GM12873 (cell line): ENCODE measurements around the gene FBXL7.

Source experiments
- TF ChIP-seq, protein P1 (sequence below): IDR thresholded peaks from 2 replicates; pipeline ENCODE4 v1.5.1; 2012; ENCODE audit warnings: low read depth, mild to moderate bottlenecking, moderate library complexity, low read length, control low read depth; ENCODE audit not compliant: insufficient read depth; ENCODE audit errors: missing control alignments

Gene FBXL7

DNA sequence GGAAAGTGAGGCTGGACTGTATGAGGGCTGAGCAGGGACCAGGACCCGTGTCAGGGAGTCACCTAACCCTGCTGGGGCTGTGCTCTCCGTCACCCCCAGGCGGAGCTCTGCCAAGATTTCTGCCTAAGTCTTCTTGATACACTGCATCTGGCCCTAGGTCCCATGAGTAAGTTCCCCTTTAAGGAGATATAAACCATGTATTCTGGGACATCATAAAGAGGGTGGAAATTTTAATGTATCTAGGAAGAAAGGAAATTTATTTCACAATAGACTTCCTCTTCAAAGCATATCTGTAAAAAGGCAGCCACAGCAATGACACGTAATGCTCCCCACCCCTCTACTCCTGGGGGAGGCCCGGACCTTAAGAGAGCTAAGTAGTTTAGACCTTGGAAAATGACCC lies 183.4 kb downstream of the FBXL7 start:
- TF ChIP-seq, protein P1, sequence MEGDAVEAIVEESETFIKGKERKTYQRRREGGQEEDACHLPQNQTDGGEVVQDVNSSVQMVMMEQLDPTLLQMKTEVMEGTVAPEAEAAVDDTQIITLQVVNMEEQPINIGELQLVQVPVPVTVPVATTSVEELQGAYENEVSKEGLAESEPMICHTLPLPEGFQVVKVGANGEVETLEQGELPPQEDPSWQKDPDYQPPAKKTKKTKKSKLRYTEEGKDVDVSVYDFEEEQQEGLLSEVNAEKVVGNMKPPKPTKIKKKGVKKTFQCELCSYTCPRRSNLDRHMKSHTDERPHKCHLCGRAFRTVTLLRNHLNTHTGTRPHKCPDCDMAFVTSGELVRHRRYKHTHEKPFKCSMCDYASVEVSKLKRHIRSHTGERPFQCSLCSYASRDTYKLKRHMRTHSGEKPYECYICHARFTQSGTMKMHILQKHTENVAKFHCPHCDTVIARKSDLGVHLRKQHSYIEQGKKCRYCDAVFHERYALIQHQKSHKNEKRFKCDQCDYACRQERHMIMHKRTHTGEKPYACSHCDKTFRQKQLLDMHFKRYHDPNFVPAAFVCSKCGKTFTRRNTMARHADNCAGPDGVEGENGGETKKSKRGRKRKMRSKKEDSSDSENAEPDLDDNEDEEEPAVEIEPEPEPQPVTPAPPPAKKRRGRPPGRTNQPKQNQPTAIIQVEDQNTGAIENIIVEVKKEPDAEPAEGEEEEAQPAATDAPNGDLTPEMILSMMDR, result peak; percentile 34

DNA sequence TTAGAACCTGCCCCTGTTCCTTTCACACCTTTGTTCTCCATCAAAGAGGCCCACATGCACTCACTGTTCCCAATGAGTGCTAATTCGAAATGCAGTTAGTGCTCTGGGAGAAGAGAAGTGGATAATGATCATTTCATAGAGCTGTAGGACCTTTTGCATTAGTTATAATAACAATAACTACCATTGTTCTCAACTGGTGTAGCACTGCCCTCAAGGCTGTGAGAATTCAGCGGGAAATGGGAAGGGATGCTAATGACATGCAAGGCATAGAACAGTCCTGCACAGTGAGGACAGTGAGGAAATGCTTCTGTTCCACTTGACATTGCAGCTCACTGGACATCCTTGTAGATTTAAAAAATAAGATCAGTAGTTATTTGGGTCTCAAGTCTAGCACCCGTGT lies 187.4 kb downstream of the FBXL7 start:
- TF ChIP-seq, protein P1, result no peak

DNA sequence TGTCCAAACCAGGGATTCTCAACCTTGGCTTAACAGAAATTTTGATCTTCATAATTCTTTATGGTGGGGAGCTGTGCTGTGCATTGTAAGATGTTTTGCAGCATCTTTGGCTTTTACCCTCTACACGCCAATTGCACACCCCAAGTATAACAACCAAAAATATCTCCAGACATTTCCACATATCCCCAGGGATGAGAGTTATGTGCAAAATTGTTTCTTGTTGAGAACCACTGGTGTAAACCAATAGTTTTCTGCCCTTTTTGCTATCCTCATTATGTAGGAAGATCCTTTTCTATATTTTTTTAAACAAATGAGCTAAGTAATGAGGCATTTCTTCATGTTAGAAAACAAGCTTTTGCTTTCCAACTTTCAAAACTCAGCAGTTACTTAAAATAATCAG lies 189.9 kb downstream of the FBXL7 start:
- TF ChIP-seq, protein P1, result no peak

- TF ChIP-seq, protein P1, result no peak
These were observed 190.6 kb downstream of the FBXL7 start for GRCh38 chr5:15690611-15691010.

- TF ChIP-seq, protein P1, result no peak
These were observed 191.5 kb downstream of the FBXL7 start for GRCh38 chr5:15691521-15691920.

GRCh38 chr5:15692706-15693381 lies 192.9 kb downstream of the FBXL7 start:
- TF ChIP-seq, protein P1, result no peak

GRCh38 chr5:15693382-15693728 lies 193.4 kb downstream of the FBXL7 start:
- TF ChIP-seq, protein P1, result no peak

DNA sequence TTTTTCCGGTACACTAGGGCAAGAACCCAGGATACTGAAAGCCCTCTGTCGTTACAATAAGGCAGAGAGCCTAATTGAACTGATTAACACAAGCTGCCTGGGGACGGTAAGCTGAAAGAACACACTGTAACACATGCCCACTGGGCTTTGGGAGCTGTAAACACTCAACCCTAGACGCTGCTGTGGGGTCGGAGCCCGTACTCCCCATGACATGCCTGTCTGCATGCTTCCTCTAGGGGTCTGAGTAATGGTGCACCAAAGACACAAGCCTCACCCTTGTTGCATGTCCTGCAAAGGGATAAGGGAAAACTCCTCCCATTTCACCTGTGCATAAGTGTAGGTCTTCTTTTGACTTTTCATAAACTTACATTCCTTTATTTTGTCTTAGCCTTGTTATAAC lies 194.0 kb downstream of the FBXL7 start:
- TF ChIP-seq, protein P1, result no peak
